ENCODE data around the gene SPAG16.
A peak's percentile ranks its signal among the peaks of the same experiment; 100 is the strongest.
"Not testable (repeated sequence)": the region's sequence is repeated elsewhere in the genome, so short reads cannot be mapped to it uniquely, and the experiment has no call there.

Gene SPAG16

DNA sequence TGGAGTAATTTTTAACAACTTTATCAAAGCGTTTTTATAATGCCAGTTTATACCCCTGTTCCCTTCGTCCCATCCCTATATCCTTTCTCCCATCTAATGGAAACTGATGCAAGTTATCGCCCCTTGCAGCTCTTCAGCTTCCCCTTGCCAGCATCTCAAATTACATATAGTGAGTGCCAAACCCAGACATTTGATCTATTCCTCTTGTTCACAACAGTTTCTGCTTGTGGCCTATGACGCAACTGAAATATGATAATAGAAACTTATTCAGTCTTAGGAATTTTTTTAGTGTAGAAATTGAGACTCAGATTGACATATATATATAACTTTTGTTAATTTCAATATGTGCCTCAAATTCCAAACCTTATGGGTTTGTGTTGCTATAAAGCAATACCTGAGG, 564.4 kb downstream of the SPAG16 start:
- DNase-seq = no peak

DNA sequence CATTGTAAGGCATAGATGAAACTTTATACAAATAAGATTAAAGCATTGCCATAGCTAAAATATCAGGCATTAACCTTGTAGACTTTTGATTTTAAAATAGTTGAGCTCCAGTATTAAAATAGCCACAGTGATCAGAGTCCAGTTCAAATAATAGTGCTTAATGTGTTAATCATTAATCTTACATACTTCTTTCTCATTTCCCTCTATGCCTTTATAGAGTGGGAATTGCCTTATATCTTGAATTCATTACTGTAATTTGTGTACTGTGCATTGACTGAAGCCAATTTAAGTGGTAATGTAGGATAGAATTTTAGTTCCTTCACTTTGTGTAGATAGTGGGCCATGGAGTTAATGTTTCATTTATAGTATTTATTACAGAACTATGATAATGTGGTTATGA, 577.4 kb downstream of the SPAG16 start:
- no peak for DNase-seq

DNA sequence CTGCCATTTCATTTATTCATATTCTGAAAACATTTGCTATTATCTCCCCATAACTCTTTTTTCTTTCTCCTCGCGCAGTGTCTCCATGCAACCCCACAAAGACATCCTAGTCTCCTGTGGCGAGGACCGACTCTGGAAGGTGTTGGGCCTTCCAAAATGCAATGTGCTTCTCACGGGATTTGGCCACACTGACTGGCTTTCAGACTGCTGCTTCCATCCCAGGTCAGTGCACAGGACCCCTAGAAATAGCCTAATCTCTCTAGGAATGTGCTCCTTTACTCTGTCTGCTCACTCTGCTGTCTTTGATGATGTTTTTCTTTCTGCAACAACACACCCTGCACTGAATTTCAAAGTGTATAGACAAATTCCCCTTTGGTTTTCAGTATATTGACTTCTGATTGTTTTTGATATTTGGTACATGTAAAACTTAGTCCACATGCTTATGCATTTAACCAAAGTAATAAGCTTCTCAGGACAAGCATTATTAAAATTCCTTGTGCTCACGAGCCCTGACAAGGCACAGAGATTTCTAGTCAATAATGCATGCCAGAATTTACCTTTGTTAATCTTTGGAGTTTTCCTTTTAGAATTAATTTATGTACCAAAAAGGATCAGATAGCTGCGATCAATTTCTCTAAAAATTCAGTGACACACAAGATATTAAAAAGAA, 578.3 kb downstream of the SPAG16 start:
- DNase-seq = no peak

DNA sequence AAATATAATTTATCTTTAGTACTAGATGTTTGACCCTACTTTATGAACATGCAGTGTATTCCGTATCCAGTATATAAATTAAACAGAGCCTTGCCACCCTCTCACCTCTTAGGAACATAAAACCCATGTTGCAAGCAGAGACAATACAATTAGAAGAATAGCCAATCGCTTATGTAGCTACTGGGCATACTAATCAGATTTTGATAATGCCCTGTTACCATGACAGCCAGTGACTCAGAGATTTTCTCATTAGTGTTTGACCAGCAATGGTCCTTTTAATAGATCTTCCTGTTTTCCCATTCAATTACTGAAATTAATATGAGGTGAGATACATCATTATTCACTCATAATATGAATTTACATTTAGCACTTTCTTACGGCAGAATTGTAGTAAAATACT, 579.3 kb downstream of the SPAG16 start:
- peak; percentile 20 for DNase-seq

DNA sequence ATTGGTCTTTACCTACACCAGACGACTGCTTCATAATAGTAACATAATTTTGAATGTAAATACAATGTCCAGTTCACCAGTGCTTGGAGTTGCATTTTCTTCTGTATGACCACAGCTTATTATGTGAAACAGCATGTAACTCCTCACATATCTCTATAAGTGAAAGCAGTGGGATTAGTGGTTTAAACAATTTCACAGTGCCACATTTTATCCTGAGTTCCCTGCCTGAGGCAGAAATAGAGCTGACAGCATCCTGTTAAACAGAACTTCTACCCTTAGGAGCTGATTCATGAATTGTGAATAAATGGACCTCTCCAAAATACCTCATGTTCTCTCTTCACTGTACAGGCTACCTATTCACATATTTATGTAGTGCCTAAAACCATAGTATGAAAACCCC, 584.3 kb downstream of the SPAG16 start:
- no peak for DNase-seq

DNA sequence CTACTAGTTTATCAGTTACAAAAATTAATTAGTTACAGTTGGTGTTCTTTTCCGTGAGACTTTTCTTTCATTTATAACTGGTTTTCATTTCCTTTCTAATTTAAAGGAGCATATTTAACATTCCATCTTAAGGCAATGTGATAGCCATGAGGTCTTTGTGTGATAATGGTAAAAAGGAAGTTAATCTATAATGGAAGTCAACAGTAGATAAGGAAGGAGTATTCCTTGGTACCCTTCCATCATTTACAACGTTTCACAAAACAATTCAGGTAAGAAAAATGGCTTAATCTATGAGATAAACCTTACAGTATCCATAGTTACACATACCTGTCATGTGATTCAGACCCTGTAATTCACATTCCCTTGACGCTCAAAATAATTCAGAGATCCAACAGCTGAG, 601.2 kb downstream of the SPAG16 start:
- no peak for DNase-seq

DNA sequence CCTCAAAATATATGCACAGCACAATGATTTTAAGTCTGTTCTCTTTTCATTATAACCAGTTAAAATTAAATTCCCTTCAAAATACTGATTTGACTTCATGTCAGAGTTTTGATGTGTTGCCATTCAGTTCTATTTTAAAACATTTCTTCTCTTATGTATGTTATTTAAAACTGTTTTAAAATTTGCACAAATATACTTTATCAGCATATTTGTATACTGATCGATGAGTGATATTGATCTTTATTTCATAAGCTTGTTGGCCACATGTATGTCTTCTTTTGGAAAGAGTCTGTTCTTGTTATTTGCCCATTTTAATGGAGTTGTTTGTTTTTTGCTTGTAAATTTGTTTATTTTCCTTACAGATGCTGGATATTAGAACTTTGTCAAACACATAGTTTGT, 630.2 kb downstream of the SPAG16 start:
- no peak for DNase-seq

DNA sequence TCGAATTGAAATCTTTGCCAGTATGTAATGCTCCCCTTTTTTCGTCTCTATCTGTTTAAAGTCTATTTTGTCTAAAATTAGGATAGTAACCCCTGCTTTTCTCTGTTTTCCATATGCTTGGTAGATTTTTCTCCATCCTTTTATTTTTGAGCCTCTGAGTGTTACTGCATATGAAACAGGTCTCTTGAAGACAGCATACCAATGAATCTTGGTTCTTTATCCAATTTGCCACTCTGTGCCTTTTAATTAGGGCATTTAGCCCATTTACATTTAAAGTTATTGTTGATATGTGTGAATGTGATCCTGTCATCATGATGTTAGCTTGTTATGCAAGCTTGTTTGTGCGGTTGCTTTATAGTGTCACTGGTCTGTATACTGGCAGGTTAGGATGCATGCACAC, 635.8 kb downstream of the SPAG16 start:
- no peak for DNase-seq

DNA sequence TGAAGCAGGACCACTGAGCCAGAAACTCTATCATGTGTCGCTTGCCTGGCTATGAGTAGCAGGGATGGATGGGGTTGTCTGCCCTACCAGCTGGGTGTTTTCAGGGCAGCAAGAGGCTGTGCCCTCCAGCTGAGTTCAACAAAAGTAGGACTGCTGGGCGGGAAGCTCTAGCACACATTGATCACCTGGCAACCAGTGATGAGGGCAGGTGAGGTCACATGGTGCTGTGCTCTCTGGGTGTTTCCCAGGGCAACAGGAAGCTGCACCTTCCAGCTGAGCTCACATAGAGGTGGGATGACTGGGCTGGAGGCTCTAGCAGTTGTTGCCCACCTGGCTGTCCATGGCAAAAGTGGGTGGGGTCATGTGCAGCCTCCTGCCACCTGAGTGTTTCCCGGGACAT, 639.3 kb downstream of the SPAG16 start:
- peak; percentile 82 for DNase-seq

DNA sequence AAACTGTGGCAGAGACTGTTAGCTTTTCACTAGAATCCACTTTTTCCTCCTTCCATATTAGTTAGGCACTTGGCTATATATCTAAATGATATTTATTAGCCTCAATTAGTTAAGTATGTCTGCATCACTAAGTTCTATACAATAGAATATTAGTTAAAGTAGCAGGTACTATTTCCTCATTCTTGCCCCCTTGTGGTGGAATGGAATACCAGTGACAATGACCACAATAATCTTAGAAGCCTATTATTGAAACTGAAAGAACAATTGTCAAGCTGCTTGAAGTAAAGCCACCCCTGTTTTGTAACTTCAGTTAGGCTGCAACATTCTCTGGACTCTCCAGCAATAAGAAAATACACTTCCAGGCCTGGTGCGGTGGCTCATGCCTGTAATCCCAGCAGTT, 650.3 kb downstream of the SPAG16 start:
- DNase-seq = no peak

DNA sequence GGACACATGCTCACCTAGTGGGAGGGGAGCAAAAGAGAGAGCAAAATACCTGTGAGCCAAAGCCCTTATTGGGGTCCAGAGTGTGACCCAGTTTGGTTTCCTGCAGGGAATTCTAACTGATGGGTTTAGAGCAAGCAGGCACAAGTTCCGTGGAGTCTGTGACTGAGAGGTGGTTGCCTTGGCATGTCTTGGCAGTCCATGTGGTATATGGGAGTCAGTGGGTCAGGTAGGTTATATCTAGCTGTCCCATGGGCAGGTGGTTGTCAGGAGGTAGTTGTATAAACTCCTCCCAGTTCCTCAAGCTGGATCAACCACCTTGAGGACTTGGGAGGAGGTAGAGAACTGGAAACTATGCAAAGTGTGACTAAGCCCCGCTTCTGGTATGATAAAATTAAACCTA, 673.8 kb downstream of the SPAG16 start:
- DNase-seq = no peak

DNA sequence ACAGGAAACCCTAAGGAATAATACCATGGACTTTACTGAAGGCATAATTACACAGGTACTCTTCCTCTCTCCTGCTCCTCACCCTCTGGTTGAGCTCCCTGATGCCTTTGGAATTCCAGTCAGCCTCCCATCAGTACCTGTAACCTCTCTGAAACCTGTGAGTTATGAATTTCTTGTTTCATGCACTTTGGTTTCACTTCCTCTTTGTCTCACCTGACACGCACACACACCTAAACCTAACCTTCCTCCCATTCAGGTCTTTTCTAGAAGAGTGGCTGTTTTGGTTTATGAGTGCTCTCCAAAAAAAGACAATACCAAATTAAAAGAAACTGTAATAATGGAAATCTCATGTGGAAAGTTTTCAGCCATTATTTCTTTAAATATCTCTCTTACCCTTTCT, 675.3 kb downstream of the SPAG16 start:
- DNase-seq = no peak

DNA sequence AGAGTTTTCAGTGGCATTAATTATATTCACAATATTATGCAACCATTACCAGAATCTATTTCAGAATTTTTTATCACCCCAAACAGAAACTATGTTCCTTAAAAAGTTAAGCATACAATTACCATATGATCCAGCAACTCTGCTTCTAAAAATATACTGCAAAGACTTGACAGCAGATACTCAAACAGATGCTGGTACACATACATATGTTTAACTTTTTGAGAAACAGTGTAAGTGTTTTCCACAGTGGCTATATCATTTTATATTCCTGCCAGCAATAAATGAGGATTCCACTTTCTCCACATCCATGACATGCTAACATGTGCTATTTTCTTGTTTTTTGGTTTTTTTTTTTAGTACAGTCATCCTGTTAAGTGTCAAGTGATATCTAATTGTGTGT, 687.3 kb downstream of the SPAG16 start:
- no peak for DNase-seq

DNA sequence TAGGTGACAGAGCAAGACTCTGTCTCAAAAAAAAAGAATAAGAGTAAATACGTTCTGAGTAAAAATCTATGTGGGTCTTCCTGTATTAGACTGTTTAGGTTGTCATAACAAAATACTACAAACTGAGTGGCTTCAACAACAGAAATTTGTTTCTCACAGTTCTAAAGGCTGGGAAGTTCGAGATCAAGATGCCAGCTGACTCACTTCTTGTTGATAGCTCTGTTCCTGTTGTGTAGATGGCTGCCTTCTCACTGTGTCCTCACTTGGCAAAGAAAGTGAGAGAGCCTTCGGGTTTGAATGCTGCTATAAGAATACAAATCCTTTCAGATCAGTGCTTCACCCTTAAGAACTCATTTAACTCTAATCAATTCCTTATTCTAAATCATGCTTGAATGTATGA, 696.6 kb downstream of the SPAG16 start:
- no peak for DNase-seq

DNA sequence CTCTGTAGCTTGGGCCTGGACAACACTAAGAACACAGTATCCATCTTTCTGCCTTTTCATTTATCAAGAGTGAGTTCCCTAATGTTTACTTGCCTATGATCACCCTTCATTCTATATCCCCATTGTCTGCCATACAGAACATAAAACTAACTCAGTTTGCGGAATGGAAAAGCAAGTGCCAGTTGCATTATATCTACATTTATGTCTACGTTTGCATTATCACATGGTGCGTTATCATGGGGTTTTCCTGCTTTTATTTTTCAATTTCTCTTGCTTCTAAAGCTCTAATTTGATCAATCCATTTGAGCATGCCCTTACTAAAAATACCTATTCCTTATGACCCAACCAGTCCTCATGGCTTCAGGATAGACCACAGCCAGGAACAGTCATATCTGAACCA, 704.9 kb downstream of the SPAG16 start:
- no peak for DNase-seq

DNA sequence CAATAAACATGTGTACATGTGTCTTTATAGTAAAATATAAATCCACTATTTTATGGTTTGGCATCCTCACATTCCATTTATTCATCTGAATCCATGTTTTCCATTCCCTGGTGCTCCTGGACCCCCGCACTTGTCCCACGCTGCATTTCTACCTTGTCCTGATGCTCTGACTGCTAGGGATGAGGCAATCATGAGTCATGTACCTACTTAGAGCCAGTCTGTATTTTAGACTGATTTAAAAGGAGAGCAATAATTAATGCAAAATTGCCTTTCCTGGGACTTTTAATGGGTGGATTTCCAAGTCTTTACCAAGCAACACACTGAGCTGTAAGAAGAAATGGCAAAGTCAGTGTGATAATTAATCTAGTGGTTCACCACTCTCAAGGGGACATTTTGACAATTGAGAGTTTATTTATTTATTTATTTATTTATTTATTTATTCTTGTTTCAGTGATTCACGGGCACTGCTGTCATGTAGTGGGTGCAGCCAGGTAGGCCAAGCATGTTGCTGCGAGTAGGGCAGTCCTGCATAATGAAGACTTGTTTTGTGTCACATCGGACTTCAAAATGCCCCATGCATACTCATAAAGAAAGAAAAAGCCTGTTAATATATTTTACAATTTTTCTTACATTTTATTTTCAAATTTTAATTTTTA, 707.3 kb downstream of the SPAG16 start:
- no peak for DNase-seq

DNA sequence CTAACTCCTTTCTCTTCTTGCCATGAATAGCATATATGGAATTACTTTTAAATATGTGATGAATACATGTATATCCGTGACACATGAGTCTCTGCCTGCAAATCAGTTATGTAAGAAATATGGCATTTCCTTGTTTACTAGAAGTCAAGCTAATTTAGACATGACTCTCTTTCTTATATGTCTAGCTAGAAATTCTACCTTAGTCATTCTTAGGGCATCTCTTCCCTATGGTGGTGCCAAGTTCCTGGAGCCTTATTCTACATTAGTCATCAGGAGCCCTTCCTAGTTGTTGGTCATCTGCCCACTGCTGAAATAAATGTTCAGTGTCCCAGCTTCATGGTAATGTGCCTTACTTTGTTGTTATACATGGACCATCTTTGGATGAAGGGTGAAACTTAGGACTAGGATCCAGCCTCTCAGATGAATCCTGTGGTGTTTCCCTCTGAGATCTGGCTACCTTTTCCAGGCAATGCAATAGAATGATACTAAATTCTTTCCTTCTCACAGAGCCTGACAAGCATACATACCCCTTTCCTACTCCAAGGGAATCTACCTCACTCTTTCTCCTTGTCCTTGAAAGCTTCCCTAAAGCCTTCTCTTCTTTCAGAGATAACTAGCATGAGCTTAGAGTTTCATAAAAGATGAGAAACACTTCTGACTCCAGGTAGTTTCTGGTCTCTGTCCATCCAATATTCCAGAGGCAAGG, 711.3 kb downstream of the SPAG16 start:
- DNase-seq = no peak

DNA sequence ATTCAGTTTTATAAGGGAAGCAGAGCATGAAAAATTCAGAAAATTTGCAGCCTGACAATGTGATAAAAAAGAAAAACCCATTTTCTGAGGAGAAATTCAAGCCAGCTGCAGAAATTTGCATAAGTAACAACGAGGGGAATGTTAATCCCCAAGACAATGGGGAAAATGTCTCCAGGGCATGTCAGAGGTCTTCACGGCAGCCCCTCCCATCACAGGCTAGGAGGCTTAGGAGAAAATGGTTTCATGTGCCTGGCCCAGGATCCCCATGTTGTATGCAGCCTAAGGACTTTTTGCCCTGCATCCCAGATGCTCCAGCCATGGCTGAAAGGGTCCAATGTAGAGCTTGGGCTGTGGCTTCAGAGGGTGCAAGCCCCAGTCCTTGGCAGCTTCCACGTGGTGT, 714.7 kb downstream of the SPAG16 start:
- DNase-seq = not testable (repeated sequence)

DNA sequence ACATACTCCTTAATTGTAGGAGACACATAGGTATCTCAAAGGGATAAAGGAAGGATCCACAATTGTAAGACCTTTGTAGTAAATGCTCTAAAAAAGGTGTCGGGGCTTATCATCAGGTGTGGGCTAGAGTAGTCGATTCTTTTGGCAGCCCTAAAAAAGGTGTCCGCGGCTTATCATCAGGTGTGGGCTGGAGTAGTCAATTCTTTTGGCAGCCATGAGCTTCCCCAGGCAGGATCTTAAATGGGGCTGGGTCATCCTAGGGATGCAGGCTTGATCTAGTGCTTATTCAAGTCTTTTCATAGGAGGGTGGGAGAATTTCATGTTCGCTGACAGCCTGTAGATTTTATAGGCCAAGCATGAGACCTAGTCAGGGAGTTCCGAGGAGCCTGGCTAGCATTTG, 720.2 kb downstream of the SPAG16 start:
- no peak for DNase-seq

DNA sequence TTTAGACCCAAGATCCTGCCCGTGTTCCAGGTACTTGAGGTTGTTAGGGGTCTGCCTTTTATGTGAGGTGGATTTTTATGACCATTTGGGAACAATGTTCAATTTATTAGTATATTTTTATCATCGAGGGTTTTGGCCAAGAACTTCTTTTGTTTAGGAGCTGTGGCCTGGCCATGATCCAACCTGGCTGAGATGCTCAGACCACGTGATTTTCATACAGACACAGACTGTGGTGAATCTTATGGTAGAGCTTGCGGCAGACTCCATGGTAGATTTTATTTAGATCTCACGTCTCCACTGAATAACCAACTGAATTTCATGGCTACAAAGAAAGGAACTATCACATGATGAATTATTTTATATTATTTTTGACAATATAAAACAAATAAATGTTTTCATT, 721.1 kb downstream of the SPAG16 start:
- DNase-seq = no peak

DNA sequence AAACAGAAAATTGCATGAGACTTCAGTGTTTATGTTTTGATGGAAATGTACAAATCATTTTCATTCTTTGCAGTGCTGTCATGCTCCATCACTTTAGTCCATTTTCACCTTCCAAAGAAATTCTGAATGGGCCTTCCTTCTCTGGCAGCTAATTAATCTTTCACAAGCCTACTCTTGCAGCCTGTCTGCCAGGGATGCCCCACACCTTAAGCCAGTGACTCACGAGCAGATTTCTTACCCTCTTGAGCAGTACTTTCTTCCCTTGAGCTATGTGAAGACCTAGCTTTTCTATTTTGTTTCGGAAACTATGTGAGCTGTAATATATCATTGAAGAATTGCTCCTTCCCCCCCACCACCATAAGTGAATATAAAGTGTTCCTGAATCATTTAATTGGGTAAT, 722.3 kb downstream of the SPAG16 start:
- DNase-seq = no peak

DNA sequence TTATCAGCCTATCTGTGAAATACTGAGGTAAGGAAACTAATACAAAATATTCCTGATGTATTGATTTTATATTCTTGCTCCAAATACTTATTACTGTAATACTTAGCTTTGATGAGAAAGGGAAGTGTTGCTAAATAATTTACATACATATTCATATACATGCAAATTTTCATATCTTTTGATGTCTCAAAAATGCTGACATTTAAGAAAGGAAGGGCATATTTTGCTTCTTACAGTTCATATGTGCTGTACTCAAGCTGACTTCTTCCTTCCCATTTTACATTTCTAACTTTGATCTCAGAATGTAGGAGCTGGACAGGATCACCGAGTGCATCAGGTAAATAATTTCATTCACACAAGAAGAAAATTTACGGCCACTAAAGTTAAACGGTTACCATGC, 727.4 kb downstream of the SPAG16 start:
- no peak for DNase-seq

DNA sequence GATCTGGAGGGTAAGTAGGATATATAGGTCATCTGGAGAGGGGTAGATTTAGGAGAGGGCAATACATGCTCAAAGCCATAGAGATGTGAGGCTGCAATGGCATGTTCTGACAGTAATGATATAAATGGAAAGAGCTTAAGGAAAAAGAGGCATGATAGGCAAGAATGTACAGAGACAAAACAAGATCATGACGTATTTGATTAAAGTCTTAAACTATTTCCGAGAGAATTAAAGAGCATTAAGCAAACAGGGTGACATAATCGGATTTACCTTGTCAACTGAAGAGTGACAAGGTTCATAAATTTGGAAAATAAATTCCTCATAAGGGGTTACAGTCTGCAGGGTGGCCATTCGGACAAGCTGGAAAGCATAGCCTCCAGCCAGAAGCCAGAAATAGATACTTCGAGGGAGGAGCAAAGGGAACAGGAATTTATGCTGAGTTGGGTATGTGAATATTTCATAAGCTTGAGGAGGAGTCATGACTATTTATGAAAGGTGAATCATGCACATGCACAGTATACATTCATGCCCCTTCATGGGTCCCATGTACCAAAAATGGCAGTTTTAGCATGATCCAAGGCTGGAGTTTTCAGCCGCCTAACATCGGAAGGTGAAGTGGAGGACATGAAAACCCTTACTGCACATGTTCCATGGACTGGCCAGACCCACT, 730.4 kb downstream of the SPAG16 start:
- no peak for DNase-seq
